ENCODE data around the gene CLRN1. TPM values are rescaled to one million over a fixed set of nuclear protein-coding genes. Genes with fewer than 3 reads are reported as not detected.

CLRN1 gene
- total RNA-seq, 1 experiment from 2014 or later: not detected

GRCh38 chr3:151002003-151002981, 29.8 kb upstream of the CLRN1 start:
- H4K20me1 ChIP-seq (ENCODE audit: insufficient read depth): no peaks in the 10 kb centered on the region
- H3K36me3 ChIP-seq (ENCODE audit: low read depth): no peaks in the 10 kb centered on the region
- DNase-seq: no peak
- no peak overlapping the region for H3K27ac ChIP-seq
- BruUV-seq (replicated peaks): no TSS peak
- no peaks in the 10 kb centered on the region for H3K27me3 ChIP-seq (ENCODE audit: insufficient read depth, low read depth)
- no peaks in the 10 kb centered on the region for H3K9me2 ChIP-seq (ENCODE audit: insufficient read depth)
- no peak overlapping the region for H2AFZ ChIP-seq
- no peak overlapping the region for H3K4me2 ChIP-seq
- H3F3A ChIP-seq (ENCODE audit: insufficient read depth, low read depth): no peaks in the 10 kb centered on the region
- intact Hi-C loops (cut with micrococcal nuclease; ENCODE audit: unreplicated experiment): no loop called here
- no peak overlapping the region for H3K4me3 ChIP-seq
- POLR2A ChIA-PET (ENCODE audit: unreplicated experiment): no interaction called here
- CTCF ChIA-PET: interaction anchor here (0.7 kb wide), 1 partner anchor 69 kb away, joined by 3 read pairs; no protein-coding TSS in a partner anchor
- H3K4me1 ChIP-seq (replicated peaks; ENCODE audit: insufficient read depth): no peaks in the 10 kb centered on the region
- no peaks in the 10 kb centered on the region for H3K79me2 ChIP-seq (ENCODE audit: low read depth)
- TF ChIP-seq EZH2 (IDR thresholded peaks at IDR 0.05; ENCODE audit: low read depth) (no peak), CTCF (conservative IDR thresholded peaks at IDR 0.05) (no peak)
- no peaks in the 10 kb centered on the region for H3K9me3 ChIP-seq (ENCODE audit: insufficient read depth, low read depth)

GRCh38 chr3:150998996-150999395, 26.5 kb upstream of the CLRN1 start:
- H3K4me1 ChIP-seq (replicated peaks; ENCODE audit: insufficient read depth): no peaks in the 10 kb centered on the region

GRCh38 chr3:150996731-150997130, 24.2 kb upstream of the CLRN1 start:
- CTCF ChIA-PET: no interaction called here

More at GRCh38 chr3:150998996-150999395, 26.5 kb upstream of the CLRN1 start:
- no peak for DNase-seq
- intact Hi-C loops (cut with micrococcal nuclease; ENCODE audit: unreplicated experiment): no loop called here
- CTCF ChIA-PET: no interaction called here
- no peak overlapping the region for H3K4me3 ChIP-seq
- no peaks in the 10 kb centered on the region for H3K27me3 ChIP-seq (ENCODE audit: insufficient read depth, low read depth)
- H3K79me2 ChIP-seq (ENCODE audit: low read depth): no peaks in the 10 kb centered on the region
- no peaks in the 10 kb centered on the region for H4K20me1 ChIP-seq (ENCODE audit: insufficient read depth)
- no peak for TF ChIP-seq EZH2 (IDR thresholded peaks at IDR 0.05; ENCODE audit: low read depth)
- TF ChIP-seq CTCF (conservative IDR thresholded peaks at IDR 0.05): no peak
- H3K9me2 ChIP-seq (ENCODE audit: insufficient read depth): no peaks in the 10 kb centered on the region
- no peaks in the 10 kb centered on the region for H3K36me3 ChIP-seq (ENCODE audit: low read depth)
- POLR2A ChIA-PET (ENCODE audit: unreplicated experiment): no interaction called here
- H3K9me3 ChIP-seq (ENCODE audit: insufficient read depth, low read depth): no peaks in the 10 kb centered on the region
- H3K4me2 ChIP-seq: no peak overlapping the region
- H2AFZ ChIP-seq: no peak overlapping the region
- no TSS peak for BruUV-seq (replicated peaks)
- H3F3A ChIP-seq (ENCODE audit: insufficient read depth, low read depth): no peaks in the 10 kb centered on the region
- H3K27ac ChIP-seq: no peak overlapping the region

More at GRCh38 chr3:150996731-150997130, 24.2 kb upstream of the CLRN1 start:
- H3K4me2 ChIP-seq: no peak overlapping the region
- POLR2A ChIA-PET (ENCODE audit: unreplicated experiment): interaction anchor here (0.6 kb wide), 1 partner anchor 703 kb away, joined by 4 read pairs; no protein-coding TSS in a partner anchor
- no peaks in the 10 kb centered on the region for H3K79me2 ChIP-seq (ENCODE audit: low read depth)
- no peaks in the 10 kb centered on the region for H3F3A ChIP-seq (ENCODE audit: insufficient read depth, low read depth)
- peak overlapping the region; percentile 24; the same call in 1 of the 2 replicates for H2AFZ ChIP-seq
- H3K9me2 ChIP-seq (ENCODE audit: insufficient read depth): no peaks in the 10 kb centered on the region
- H3K4me3 ChIP-seq: no peak overlapping the region
- H3K27me3 ChIP-seq (ENCODE audit: insufficient read depth, low read depth): no peaks in the 10 kb centered on the region
- no peak for DNase-seq
- H3K9me3 ChIP-seq (ENCODE audit: insufficient read depth, low read depth): no peaks in the 10 kb centered on the region
- BruUV-seq (replicated peaks): no TSS peak
- H4K20me1 ChIP-seq (ENCODE audit: insufficient read depth): no peaks in the 10 kb centered on the region
- intact Hi-C loops (cut with micrococcal nuclease; ENCODE audit: unreplicated experiment): no loop called here
- H3K36me3 ChIP-seq (ENCODE audit: low read depth): no peaks in the 10 kb centered on the region
- H3K27ac ChIP-seq: no peak overlapping the region
- H3K4me1 ChIP-seq (replicated peaks; ENCODE audit: insufficient read depth): no peaks in the 10 kb centered on the region
- no peak for TF ChIP-seq EZH2 (IDR thresholded peaks at IDR 0.05; ENCODE audit: low read depth)
- TF ChIP-seq CTCF (conservative IDR thresholded peaks at IDR 0.05): no peak

Data from PC-9 (cell line).